GM19239 (cell line): ENCODE data around the gene RAD1.

Source experiments
- DNase-seq: peaks from one replicate; pipeline ENCODE4 v3.0.0; 2011; ENCODE audit warnings: low spot score; ENCODE audit not compliant: insufficient read length
- FAIRE-seq: peaks from 2 replicates; lab custom pipeline; 2011; peaks lifted over from hg19 to GRCh38; lab: Jason Lieb, UNC

RAD1 gene

GRCh38 chr5:34868791-34869190 is 46.5 kb downstream of the RAD1 start:
- no peak for DNase-seq
- no peak for FAIRE-seq

GRCh38 chr5:34867660-34868059 is 47.6 kb downstream of the RAD1 start:
- no peak for FAIRE-seq
- DNase-seq = no peak

GRCh38 chr5:34866989-34867471 is 48.3 kb downstream of the RAD1 start:
- no peak for FAIRE-seq
- no peak for DNase-seq

GRCh38 chr5:34865091-34865490 is 50.2 kb downstream of the RAD1 start:
- DNase-seq = no peak
- no peak for FAIRE-seq

- FAIRE-seq = no peak
- DNase-seq = no peak
Measured at GRCh38 chr5:34863946-34864345, 51.4 kb downstream of the RAD1 start.

- DNase-seq = no peak
- no peak for FAIRE-seq
Measured at GRCh38 chr5:34859253-34859652, 56.1 kb downstream of the RAD1 start.

- FAIRE-seq = no peak
- DNase-seq = no peak
Measured at GRCh38 chr5:34858790-34859189, 56.5 kb downstream of the RAD1 start.

GRCh38 chr5:34857894-34858293 is 57.4 kb downstream of the RAD1 start:
- FAIRE-seq (no peak), DNase-seq (no peak)

- DNase-seq (no peak), FAIRE-seq (no peak)
Measured at GRCh38 chr5:34857161-34857560, 58.1 kb downstream of the RAD1 start.
